HG03025 (cell line): ENCODE measurements around the gene CTRB2.
"Not testable (repeated sequence)": the region's sequence is repeated elsewhere in the genome, so short reads cannot be mapped to it uniquely, and the experiment has no call there.

Source experiments
- ATAC-seq: cut with Tn5 transposase; IDR thresholded peaks from one replicate; pipeline ENCODE4 v1.9.1; 2021; ENCODE audit warnings: mild to moderate bottlenecking, moderate library complexity; ENCODE audit not compliant: unreplicated experiment, low FRiP score

CTRB2 gene

DNA sequence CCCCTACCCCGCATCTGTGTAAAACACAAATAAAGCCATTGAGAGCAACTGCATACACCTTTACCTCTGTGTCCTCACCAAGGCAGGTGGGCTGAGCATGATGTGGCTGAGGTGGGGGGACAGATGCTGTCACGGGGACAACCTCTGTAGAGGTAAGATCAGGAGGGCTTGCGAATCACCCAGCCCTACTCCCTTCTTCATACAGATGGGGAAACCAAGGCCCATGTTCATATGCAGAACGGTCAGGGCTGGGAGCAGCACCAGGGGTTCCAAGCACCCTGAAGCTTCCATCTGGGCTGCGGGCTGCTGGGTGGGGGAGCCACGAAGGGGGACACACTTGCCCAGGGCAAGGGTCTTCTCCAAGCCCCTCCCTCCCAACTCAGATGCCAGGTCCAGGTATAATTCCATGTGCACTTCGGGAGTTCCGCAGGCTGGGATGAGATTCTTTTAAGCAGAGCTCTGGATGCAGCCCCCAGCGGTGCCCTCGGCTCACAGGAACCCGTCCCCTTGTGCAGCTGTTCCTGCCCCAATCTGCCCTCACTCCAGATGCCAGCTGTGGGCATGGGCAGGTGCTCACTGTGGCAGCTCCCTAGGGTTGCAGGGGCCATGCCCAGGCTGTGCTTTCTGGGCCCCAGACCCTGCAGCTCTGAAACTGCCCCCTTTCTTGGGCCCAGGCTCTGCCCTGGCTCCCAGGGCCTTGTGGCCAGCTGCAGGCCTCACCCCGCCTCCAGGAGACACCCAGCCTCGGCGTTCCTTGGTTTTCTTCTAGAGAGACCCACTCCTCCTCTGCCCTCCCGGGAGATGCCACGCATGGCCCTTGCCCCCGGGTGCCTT lies 21.4 kb upstream of the CTRB2 start:
- no peak for ATAC-seq

GRCh38 chr16:75227361-75228142 lies 20.6 kb upstream of the CTRB2 start:
- no peak for ATAC-seq

DNA sequence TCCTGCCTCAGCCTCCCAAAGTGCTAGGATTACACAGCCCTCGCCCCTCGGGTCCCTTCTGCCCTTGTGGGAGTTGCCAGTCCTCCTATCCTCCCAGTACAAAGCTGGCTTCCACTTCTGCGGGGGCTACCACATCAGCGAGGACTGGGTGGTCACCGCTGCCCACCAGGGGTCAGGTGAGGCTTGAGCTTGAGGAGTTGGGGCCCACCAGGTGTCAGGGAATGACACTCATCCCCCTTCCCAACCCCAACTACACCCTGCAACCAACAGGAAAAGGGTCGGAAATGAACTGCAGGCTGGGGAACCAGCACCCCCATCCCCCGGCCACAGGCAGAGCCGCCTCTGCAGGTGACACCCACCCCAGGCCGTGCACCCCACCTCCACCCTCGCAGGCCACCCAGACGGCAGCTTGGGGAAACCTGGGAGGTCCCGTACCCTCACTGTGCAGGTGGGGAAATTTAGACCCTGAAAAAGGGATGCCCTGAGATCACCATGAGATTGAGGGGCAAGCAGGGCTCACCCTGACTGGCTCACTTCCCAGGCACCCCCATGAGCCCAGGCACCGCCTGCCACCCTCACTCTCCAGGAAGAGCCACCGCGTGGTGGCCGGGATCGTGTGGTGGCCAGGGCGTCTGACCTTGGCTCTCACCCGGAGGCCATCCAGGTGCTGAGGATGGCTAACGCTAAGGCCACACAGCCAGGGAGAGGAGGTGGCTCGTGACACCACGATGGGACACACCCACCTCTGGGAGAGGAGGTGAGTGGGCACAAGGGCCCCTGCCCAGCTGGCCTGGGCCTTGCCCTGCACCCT lies 19.8 kb upstream of the CTRB2 start:
- no peak for ATAC-seq

DNA sequence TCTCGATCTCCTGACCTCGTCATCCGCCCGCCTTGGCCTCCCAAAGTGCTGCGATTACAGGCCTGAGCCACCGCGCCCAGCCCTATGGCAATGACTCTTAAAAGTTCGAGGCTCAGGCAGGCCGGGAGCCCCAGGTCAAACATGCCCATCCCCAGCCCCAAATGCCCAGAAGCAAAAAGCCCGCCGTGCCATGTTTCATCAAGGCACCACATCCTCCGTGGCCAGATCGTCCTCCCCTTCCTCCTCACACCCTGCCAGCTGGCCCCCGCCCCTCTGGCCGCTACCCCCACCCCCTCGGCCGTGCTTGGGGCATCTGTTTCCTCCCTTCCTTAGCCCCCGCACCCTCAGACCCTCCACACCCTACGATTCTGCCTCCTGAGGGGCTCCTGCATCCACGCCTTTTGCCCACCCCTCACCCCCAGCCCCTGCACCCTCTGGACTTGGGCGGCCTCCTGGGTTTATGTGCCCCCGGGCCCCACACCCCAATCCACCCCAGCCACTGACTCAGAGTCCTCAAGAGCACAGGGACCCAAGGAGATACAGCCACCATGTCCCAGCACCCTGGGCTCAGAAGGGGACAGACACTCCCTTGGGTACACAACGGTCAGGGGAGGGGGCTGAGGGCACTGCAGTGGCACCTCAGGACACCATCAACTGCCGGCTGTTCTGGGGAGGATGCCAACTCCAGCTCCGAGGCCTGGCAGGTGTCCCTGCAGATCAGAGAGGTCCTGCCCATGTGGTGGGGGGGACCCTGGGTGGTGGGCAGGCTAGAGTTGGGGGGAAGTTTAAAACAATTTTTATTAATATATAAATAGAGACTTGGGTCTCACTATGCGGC lies 18.9 kb upstream of the CTRB2 start:
- no peak for ATAC-seq

DNA sequence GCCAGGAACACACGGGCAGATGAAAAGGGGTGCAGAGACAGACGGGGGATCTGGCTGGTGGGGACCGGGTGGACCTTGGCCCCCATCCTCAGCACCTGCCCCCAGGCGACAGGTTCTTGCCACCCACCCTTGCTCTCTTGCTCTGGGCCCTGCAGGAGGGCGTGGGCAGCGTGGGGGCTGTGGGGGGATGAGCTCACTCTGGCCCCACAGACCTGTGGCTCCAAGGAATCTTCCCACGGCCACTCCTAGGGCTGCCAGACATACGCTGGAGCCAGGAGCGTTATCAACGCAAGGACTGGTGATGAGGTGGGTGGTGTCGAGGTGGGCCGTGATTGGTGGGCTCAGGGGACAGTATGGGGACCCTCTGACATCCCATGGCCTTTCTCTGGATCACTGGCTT lies 18.1 kb upstream of the CTRB2 start:
- ATAC-seq = no peak

DNA sequence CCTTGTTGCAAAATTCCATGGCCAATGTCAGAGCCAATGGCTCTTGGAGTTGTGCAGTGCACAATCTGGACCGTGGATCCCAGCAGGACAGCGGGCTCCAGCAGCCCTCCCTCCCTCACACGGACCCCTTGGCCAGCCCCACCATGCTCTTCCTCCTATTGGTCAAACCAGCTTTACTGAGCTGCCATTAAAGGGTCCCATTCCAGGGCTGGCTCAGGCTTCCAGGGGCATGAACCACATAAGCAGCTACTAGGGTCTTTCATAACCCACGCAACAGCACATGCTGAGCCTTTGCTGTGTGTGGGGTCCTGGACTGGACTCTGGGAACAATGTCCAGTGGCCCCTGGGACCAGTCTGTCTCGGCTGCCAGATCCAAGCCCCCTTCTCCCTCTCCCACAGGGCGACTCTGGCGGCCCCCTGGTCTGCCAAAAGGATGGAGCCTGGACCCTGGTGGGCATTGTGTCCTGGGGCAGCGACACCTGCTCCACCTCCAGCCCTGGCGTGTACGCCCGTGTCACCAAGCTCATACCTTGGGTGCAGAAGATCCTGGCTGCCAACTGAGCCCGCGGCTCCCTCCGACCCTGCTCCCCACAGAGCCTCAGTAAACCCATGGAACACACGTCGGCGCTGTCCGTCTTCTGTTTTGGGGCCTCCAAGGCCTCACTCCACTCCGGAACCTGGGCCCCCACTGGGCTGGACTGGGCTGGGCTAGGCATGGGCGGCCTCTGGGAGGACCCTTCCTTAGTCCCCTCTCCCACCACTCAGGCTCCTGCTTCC lies 17.5 kb upstream of the CTRB2 start:
- no peak for ATAC-seq

DNA sequence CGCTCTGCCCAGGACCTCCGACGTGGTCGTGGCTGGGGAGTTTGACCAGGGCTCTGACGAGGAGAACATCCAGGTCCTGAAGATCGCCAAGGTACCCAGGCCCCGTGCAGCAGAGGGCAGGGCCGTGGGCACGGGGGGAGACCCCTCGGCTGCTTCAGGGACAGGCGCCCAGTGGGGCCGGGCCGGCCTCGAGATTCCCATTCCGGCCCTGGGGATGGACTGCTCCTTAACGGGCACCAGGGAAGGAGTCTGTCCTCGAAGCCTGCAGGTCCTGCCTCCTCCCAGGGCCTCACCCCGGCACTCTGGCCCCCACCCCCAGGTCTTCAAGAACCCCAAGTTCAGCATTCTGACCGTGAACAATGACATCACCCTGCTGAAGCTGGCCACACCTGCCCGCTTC lies 16.2 kb upstream of the CTRB2 start:
- ATAC-seq = not testable (repeated sequence)

DNA sequence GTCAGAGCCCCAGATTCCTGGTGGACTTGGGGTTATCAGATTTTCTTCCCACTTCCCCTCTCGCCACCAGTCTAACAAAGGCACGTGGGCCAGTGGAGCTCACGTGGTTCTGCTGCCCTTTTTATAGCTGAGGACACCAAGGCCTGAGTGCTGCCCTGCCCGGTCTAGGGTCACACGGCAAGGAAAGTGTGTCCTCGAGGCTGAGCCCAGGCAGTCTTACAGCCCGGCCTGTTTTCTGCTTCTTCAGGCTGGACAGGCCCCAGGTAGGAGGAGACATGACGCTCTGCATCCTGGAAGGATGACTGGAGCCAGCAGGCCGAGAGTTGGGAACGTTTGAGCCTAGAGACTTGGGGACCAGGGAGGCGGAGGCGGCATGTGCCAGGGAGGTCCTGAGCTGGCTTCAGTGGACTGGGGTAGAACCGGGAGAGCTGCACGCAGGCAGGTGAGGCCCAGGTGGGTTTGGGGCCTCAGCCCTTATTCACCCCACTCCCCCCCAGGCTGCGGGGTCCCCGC lies 15.4 kb upstream of the CTRB2 start:
- ATAC-seq = no peak

- ATAC-seq = no peak
Measured at GRCh38 chr16:75219838-75220237, 12.9 kb upstream of the CTRB2 start.

- no peak for ATAC-seq
Measured at GRCh38 chr16:75219088-75219487, 12.1 kb upstream of the CTRB2 start.

- no peak for ATAC-seq
Measured at GRCh38 chr16:75218256-75219076, 11.5 kb upstream of the CTRB2 start, which contains the start of gene CTRB1. Gene CTRB1, plus strand, starts transcription at chr16:75218988. Its CDS starts 20 bp downstream, at chr16:75219008.

DNA sequence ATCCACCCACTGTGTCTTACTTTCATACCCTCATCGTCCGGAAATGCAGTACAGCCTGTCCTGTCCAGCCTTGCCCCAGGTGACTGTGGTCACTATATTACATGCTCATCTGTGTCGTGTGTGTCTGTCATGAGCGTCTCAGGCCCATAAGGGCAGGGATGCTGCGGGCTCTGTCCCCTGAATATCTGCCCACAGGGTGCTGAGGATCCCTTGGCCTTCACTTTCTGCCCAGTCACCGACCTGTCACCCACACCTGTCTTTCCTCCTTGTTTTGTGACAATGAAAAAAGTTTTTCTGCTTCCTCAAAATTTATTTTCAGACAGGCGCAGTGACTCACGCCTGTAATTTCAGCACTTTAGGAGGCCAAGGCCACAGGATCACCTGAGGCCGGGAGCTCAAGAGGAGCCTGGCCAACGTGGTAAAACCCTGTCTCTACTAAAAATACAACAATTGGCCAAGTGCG lies 10.5 kb upstream of the CTRB2 start:
- ATAC-seq = no peak

GRCh38 chr16:75216576-75216975 lies 9.6 kb upstream of the CTRB2 start:
- no peak for ATAC-seq

- no peak for ATAC-seq
Measured at GRCh38 chr16:75216127-75216526, 9.2 kb upstream of the CTRB2 start.

GRCh38 chr16:75211286-75211685 lies 4.3 kb upstream of the CTRB2 start:
- ATAC-seq = not testable (repeated sequence)

GRCh38 chr16:75209944-75210343 lies 3.0 kb upstream of the CTRB2 start:
- no peak for ATAC-seq

GRCh38 chr16:75209514-75209913 lies 2.6 kb upstream of the CTRB2 start:
- ATAC-seq = not testable (repeated sequence)

GRCh38 chr16:75208861-75209505 lies 2.0 kb upstream of the CTRB2 start:
- no peak for ATAC-seq
